SW480 (cell line): Measurements from ENCODE around the gene XBP1.
"Not testable (repeated sequence)": the region's sequence is repeated elsewhere in the genome, so short reads cannot be mapped to it uniquely, and the experiment has no call there.

Experiments used
- DNase-seq: peaks from one replicate; pipeline ENCODE4 v3.0.0-alpha.2; 2016; ENCODE audit warnings: low spot score

The XBP1 gene

GRCh38 chr22:28792491-28793383 lies 7.6 kb downstream of the XBP1 start:
- peak; percentile 11 for DNase-seq

GRCh38 chr22:28791841-28792490 lies 8.4 kb downstream of the XBP1 start:
- DNase-seq = peak; percentile 74

GRCh38 chr22:28791124-28791523 lies 9.2 kb downstream of the XBP1 start:
- DNase-seq = no peak

GRCh38 chr22:28788601-28789000 lies 11.8 kb downstream of the XBP1 start:
- DNase-seq = no peak

DNA sequence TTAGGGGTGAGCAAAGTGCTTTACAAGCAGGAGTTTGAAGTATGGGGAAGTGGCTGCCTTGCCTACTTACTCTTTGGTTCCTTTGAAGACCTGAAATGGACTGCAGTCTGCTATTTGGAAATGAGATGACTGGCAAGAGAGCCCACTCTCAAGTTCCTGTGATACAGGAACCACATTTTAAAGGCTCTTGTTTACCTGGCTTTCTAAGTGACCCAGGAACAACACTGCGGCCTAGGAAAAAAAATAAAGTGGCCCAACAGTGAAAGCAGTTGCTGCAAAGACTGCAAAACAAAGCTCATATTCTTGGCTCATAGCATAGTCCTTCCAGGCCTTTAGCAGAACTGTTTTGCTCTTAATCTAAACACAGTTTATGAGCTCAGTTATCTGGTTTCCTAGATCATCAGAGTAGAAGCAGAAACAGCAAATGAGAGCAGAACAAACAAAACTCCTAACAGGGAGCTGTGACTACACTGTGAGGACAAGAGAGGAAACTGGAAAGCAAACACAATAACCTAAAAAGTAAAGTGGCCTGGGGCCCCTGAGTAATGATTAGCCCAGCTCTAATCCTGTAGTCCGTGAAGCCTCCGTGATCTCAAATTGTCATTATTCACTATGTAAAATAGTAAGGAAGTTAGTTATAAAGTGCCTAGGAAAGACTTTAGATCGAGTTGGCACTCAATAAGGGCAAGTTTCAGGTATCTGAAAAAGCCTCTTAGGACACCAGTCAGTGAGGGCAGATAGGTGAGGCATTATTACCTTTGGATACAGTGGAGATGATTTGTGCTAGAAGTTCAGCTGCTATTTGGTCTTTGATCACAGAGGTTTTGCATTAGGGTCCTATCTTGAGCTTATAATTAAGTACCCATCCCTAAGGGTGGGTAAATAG lies 16.3 kb downstream of the XBP1 start:
- DNase-seq = no peak

GRCh38 chr22:28780296-28780695 lies 20.1 kb downstream of the XBP1 start:
- no peak for DNase-seq

DNA sequence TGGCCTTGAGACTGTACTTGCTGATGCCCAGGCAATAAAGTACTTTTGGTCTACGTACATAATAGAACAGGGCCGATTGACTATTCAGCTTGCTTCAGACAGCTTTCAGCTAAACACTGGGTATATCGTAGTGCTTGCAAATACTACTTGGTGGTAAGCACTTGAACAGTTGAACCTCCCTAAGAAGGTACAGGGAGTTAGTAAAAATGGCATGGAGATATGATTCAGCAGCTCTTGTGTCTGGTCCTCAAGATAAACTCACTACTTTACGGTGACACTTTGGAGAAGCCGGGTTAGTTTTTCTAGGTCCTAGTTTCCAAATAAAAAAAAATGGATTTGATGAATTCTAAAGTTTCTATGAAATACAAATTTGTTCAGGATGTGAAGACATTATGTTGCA lies 20.5 kb downstream of the XBP1 start:
- DNase-seq = no peak

- no peak for DNase-seq
Observed at GRCh38 chr22:28774378-28774777, 26.0 kb downstream of the XBP1 start.

GRCh38 chr22:28773461-28773867 lies 26.9 kb downstream of the XBP1 start:
- DNase-seq = no peak

DNA sequence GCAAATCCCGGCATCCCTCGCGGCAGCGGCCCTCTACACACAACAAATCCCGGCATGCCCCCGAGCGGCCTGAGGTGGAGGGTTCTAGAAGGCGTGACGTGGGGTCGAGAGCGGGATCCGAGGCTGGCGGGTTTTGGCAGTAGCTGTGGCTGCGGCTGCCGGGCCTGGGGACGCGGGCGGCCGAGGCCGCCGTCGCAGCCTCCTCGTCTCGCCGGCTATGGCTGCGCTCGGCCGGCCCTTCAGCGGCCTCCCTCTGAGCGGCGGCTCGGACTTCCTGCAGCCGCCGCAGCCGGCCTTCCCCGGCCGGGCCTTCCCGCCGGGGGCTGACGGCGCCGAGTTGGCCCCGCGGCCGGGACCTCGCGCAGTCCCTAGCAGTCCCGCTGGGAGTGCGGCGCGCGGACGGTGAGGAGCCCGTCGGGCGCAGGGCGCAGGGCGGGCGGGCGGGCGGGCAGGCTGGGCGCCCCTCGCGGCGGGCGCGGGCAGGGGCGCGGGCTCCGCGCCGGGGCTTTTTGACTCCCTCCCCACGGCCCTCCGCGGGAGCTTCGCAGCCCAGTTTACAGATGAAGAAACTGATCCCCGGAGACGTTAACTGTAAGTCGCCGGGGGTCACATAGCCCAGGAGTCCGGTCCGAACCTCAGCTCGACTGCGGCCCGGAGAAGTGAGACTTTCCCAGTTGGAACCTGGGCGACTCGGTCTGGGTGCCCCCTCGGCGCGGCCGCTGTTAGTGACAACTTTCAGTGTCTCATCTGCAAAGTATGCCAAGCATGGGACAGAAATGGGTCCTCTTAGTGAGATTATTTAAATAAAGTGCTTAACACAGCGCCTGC lies 27.5 kb downstream of the XBP1 start, which contains the start of gene CCDC117:
CCDC117 (plus strand) TSS at position 63 of the 828 bp plus-strand sequence; CDS start at position 218, 155 bp downstream.
- DNase-seq = peak; percentile 92

DNA sequence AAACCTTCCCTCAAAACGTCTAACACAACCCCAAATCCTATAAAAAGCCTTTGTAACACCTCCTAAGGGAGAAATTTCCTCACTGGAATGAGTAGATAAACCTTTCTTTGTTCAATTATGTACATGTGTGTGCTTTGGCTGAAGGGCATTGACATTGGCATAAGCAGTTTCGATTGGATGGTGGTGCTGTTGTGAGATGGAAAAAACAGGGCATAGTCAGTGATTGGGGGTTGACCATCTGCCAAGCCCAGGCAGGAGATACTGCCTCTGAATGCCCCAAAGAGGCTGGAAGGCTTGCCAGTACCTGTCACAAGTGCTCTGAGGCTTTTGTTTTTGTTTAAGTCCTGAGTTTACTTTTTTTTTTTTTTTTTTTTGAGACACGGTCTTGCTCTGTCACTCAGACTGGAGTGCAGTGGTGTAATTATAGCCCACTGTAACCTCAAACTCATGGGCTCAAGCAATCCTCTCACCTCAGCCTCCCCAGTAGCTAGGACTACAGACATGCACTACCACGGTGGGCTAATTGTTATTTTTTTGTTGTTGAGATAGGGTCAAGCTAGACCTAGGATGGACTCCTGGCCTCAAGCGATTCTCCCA lies 29.1 kb downstream of the XBP1 start:
- DNase-seq = no peak

DNA sequence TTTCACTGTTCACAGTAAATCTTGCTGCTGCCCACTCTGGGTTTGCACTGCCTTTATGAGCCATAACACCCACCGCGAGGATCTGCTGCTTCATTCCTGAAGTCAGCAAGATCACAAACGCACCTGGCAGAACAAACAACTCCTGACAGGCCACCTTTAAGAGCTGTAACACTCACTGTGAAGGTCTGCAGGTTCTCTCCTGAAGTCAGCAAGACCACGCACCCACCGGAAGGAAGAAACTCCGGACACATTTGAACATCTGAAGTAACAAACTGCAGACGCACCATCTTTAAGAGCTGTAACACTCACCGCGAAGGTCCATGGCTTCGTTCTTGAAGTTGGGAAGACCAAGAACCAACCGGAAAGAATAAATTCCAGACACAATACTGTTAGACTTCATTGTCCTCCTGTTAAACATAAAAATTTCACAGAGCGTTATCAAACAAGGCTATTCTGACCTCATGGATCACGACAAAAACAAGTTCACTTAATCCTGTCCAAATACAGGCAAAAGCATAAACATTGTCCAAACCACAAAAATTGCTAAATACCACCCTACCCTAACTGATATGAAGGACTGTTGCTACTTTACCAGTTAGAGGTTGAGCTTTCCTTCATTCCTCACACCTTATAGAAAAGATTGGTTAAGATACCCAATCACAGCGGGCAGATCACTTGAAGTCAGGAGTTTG lies 30.8 kb downstream of the XBP1 start:
- no peak for DNase-seq

GRCh38 chr22:28768701-28769393 lies 31.5 kb downstream of the XBP1 start:
- DNase-seq = no peak

GRCh38 chr22:28766628-28767027 lies 33.7 kb downstream of the XBP1 start:
- DNase-seq = no peak

- DNase-seq = not testable (repeated sequence)
Observed at GRCh38 chr22:28762000-28762399, 38.4 kb downstream of the XBP1 start.

DNA sequence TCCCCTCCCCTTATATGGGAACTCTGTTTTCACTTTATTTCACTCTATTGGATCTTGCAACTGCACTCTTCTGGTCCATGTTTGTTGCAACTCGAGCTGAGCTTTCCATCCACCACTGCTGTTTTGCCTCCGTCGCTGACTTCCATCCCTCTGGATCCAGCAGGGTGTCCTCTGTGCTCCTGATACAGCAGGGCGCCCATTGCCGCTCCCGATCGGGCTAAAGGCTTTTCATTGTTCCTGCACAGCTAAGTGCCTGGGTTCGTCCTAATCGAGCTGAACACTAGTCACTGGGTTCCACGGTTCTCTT lies 39.0 kb downstream of the XBP1 start:
- DNase-seq = no peak

DNA sequence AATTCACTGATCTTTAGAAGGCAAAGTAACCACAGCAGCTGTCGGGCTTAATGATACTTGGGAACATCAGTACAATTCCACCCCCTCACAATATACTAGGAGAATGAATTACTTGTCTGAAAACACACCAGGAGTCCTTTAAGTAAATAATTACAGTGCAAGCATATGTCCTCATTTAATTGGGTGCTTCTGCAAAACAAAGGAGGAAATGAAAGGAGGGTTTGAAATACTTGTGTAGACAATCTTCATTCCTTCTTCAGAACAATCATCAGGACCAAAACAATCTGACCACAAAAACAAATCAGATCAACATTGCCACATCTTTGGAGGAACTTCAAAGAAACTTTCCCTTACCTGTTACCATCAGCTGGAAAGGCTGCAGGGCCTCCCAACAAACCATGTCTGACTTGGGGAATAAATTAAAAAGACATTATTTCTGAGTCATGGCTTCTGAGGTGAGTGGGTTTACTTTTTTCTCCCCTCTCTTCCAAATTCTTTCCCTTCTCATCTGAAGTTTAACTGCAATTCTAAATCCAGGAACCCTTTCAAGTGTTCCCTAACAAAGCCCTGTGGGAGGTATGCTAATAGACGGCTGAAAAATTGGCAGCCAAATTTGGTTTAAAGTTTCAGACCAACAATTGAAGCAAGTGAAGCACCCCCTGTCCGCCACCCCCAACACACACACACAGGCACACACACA lies 40.4 kb downstream of the XBP1 start:
- DNase-seq = peak; percentile 83

GRCh38 chr22:28754512-28754911 lies 45.9 kb downstream of the XBP1 start:
- not testable (repeated sequence) for DNase-seq

- DNase-seq = no peak
Observed at GRCh38 chr22:28750471-28750881, 49.9 kb downstream of the XBP1 start.
